ENCODE measurements around the gene TMC6. TPM values are rescaled to one million over a fixed set of nuclear protein-coding genes. Genes with fewer than 3 reads are reported as not detected.

Gene TMC6
- polyA plus RNA-seq, 1 of the 3 experiments (the other 2 are of a cell fraction), result 5.5 TPM

DNA sequence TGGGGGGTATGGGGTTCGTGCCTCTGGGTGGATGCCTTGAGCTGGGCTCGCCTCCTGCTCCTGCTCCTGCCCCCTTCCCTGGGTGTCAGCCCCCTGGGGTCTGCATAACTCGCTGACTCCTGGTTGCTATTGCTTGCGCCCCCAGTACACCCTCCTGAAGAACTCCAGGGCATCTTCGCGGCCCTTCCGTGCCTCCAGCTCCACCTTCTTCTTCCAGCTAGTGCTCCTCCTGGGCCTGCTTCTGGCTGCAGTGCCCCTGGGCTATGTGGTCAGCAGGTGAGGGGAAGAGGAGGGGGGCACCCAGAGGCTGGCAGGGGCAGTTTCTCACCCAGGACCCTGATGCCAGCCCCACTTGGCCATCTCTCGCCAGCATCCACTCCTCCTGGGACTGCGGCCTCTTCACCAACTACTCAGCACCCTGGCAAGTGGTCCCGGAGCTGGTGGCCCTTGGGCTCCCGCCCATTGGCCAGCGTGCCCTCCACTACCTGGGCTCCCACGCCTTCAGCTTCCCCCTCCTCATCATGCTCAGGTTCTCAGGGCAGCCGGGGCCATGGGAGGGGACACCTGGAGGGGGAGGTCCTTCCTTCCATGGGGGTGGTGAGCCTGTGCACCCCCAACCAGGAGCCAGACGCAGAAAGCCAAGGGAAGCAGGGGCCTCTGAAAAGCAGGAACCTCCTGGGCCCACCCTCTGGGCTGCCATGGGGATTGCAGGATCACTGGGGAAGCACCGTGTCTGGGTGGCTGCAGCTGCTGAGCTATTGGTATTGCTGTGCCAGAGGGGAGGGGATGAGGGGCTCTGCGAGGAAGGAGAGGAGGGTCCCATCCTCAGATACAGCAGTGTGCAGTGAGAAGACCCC, 9.9 kb upstream of the TMC6 start:
- H3K9me2 ChIP-seq, result no peaks in the 10 kb centered on the region
- POLR2A ChIA-PET, result no interaction called here

More for the DNA sequence above, 9.9 kb upstream of the TMC6 start:
- Histone ChIP-seq H3K9me3 (no peaks in the 10 kb centered on the region), H3K4me3 (ENCODE audit: low read depth in 2 of 2, low read length in 1 of 2) (no peak overlapping the region), H4K20me1 (ENCODE audit: insufficient read depth) (no peaks in the 10 kb centered on the region), H3K27me3 (ENCODE audit: insufficient read depth) (no peaks in the 10 kb centered on the region), H3K79me2 (ENCODE audit: insufficient read depth) (no peaks in the 10 kb centered on the region), H3K27ac (ENCODE audit: low read depth in 2 of 2, low read length in 1 of 2) (no peak overlapping the region), H3K9ac (no peak overlapping the region), H3K4me1 (ENCODE audit: control insufficient read depth in 1 of 2, insufficient read depth in 2 of 2, low read depth in 1 of 2, low read length in 1 of 2) (peaks cover 0 to 3% of the 10 kb centered on the region in 2 experiments; a peak in 2 of 4 replicates), H3K36me3 (replicated peaks in 1 of 2; ENCODE audit: control insufficient read depth in 1 of 2, insufficient read depth in 2 of 2, low read length in 1 of 2) (no peaks in the 10 kb centered on the region), H2AFZ (ENCODE audit: low read depth) (no peak overlapping the region), H3F3A (replicated peaks; ENCODE audit: insufficient read depth) (no peaks in the 10 kb centered on the region), H3K4me2 (no peak overlapping the region)
- 84% methylated on average over 17 of the region's 17 CpGs for WGBS (ENCODE audit: low lambda C conversion rate)
- CTCF ChIA-PET, result interaction anchor here (0.7 to 6.3 kb wide), 15 partner anchors 9 to 119 kb away, joined by 3 to 73 read pairs (median 5); partner anchors contain the start of genes AFMID and TK1
- DNase-seq, result no peak
- TF ChIP-seq FOSL2 (IDR thresholded peaks at IDR 0.05; ENCODE audit: borderline replicate concordance, low read depth), result no peak
- no peak for TF ChIP-seq TEAD4 (IDR thresholded peaks at IDR 0.05; ENCODE audit: borderline replicate concordance, insufficient read depth)
- TF ChIP-seq GABPA (IDR thresholded peaks at IDR 0.05; ENCODE audit: low read depth), result no peak
- no peak for TF ChIP-seq CHD2 (IDR thresholded peaks at IDR 0.05; ENCODE audit: low read length, partially characterized antibody)
- TF ChIP-seq JUND (IDR thresholded peaks at IDR 0.05), result no peak
- no peak for TF ChIP-seq USF1 (IDR thresholded peaks at IDR 0.05; ENCODE audit: borderline replicate concordance, low read depth)
- no peak for TF ChIP-seq FOXJ3 (CRISPR knock-in tag; IDR thresholded peaks at IDR 0.05)
- no peak for TF ChIP-seq MXI1 (IDR thresholded peaks at IDR 0.05; ENCODE audit: low read depth, low read length)
- no peak for TF ChIP-seq RAD21 (IDR thresholded peaks at IDR 0.05; ENCODE audit: low read length)
- TF ChIP-seq POLR2AphosphoS5 (IDR thresholded peaks at IDR 0.05; ENCODE audit: low read depth, low read length), result no peak
- no peak for TF ChIP-seq REST (IDR thresholded peaks at IDR 0.05; ENCODE audit: low read depth, low read length)
- TF ChIP-seq SIN3A (IDR thresholded peaks at IDR 0.05; ENCODE audit: borderline replicate concordance, low read depth, low read length), result no peak
- TF ChIP-seq MEF2A (IDR thresholded peaks at IDR 0.05; ENCODE audit: borderline replicate concordance, low read depth), result no peak
- TF ChIP-seq EZH2phosphoT487 (IDR thresholded peaks at IDR 0.05; ENCODE audit: borderline replicate concordance, low read depth), result no peak

Measured in SK-N-SH (cell line).